GM13977 (cell line): ENCODE data around the gene SYT6.

Experiments used
- DNase-seq: peaks from one replicate; pipeline ENCODE4 v3.0.0; 2012; ENCODE audit warnings: low spot score
- in situ Hi-C: fragments of 300-500 bp; cut with MboI; formaldehyde crosslinking; loops from one replicate; pipeline ENCODE4 v1.12.0; 2022; ENCODE audit warnings: low sequenced_read_pairs, low pct_unique_long_range_greater_than_20kb, mixed read lengths, inconsistent platforms; ENCODE audit not compliant: unreplicated experiment
- TF ChIP-seq, protein P1 (sequence below): IDR thresholded peaks from 2 replicates; pipeline ENCODE4 v1.5.1; 2012; ENCODE audit warnings: mild to moderate bottlenecking, control low read depth; ENCODE audit not compliant: insufficient read depth; ENCODE audit errors: extremely low read depth, missing control alignments

Gene SYT6

DNA sequence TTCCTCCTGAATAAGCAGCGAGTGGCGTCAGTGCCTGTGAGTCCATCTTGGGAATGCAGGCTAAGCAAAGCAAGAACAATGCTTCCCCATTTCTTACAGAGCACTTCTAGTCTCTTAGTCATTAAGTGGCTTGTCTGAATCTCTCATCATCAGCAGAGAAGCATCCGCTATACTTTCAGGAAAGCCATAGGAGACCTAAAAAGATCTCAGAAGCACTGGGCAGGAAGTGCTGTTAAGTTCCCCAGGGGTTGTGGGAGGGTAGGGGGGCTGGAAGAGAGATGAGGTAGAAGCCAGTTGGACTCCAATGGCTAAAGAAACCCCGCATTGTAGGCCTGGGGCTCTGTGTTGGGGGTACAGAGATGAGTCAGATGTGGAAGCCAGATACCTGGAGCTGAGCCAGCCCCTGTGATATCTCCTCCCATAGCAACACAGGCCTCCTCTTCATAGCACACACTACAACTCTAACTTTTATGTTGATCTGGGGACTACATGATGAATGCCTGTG is 44.9 kb downstream of the SYT6 start:
- in situ Hi-C loops = no loop called here
- DNase-seq = peak; percentile 78
- TF ChIP-seq, protein P1, sequence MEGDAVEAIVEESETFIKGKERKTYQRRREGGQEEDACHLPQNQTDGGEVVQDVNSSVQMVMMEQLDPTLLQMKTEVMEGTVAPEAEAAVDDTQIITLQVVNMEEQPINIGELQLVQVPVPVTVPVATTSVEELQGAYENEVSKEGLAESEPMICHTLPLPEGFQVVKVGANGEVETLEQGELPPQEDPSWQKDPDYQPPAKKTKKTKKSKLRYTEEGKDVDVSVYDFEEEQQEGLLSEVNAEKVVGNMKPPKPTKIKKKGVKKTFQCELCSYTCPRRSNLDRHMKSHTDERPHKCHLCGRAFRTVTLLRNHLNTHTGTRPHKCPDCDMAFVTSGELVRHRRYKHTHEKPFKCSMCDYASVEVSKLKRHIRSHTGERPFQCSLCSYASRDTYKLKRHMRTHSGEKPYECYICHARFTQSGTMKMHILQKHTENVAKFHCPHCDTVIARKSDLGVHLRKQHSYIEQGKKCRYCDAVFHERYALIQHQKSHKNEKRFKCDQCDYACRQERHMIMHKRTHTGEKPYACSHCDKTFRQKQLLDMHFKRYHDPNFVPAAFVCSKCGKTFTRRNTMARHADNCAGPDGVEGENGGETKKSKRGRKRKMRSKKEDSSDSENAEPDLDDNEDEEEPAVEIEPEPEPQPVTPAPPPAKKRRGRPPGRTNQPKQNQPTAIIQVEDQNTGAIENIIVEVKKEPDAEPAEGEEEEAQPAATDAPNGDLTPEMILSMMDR = no peak

DNA sequence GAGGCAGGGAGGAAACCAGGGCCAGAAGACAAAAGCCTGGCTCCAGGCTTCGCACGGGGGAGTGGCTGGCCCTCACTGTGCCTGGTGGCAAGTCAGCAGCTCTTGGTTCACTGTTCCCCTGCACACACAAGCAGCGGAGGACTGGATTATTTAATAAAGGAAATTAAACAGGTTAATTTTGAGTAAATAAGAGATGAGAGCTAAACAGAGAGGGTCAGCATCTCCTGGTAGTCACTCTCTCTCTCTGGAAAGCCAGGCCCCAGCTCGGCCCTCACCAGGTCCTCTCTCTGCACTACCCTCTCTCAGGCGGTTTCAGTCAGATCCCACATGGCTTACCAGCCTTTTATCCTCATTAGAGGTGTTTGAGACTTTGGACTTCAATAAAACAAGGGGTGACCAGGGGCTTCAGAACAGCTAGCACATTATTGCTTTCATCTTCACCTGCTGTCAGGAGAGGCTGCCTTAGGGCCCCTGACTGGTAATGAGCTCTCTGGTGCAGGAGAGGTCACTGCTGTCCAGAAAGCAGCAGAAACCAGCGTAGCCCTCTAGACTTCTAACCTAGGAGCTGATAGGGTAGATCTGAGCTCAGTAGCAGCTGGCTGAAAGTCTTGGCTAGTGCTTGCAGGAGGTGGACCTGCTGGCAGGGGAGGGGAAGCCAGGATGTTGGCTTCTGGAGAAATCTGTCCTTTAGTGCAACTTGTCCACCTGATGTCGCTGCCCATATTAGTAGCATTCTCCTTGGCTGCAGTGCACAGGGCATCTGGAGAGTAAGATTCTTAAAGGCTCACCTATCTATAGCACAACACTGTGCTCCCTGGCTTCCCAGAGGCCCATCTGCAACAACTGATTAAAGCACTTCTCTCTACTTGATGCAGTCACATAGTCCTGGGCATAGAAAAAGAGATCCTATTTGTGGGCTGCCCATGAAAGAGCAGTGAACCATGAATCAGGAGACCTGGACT is 45.9 kb downstream of the SYT6 start:
- TF ChIP-seq, protein P1 = peak; percentile 11
- DNase-seq = no peak
- in situ Hi-C loops = no loop called here

DNA sequence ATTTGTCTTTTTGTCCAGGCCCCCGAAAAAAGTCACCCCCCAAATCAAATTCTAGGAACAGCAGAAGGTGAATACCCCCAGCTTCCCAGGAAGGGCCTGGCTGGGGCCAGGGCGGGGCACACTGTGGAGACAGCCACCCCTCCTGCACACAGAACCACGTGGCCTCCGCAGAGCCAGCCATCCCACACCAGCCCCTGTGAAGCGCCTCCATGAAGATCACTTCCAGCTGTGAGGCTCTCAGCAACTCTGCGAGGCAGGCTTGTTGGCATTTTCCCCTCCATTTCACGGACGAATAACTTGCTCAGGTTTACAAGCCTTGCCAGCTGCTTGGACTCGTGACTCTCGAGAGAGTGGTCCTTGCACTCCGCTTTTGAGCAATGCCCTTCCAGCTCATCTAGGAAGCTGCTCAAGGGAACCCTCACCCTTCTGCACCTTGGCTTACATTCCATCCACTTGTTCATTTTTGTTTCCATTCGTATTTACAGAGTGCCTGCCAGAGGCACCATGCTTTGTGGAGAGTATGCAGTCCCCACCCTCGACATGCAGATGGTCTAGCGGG is 48.2 kb downstream of the SYT6 start:
- DNase-seq = no peak
- TF ChIP-seq, protein P1 = no peak
- in situ Hi-C loops = no loop called here

DNA sequence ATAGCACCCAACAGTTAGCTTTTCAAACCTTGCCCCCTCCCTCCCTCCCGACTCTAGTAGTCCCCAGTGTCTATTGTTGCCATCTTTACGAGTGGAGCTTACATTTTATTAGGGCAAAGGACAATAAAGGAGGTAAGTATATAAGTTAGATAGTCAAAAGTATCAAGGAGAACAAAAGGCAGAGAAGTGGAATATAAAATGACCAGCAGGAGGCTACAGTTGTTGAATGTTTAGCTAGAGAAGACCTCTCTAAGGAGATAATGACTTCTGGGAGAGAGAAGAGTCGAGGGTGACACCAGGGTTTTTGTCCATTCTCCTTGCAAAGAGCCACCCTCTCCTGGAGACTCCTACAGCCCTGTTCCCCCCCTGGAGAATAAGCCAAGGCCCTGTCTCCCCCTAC is 48.7 kb downstream of the SYT6 start:
- in situ Hi-C loops = no loop called here
- DNase-seq = no peak
- TF ChIP-seq, protein P1 = no peak

DNA sequence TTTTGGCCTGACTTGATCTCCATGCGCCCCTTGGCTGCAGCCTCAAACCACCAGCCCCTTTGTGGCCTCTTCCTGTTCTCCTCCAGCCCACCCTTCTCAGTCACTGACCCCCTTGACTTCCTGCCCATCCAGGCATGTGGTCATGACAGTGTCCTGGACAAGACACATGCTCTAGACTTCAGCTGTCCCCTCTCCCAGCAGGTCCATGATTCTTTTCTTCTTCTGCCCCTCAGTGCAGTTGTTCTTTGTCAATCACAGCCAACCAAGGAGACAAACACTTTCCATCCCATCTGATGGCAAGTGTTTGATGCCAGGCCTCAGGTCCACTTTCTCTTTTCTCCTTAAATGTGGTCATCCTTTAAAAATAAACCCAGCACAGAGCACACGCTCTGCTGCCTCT is 49.7 kb downstream of the SYT6 start:
- TF ChIP-seq, protein P1 = no peak
- DNase-seq = no peak
- in situ Hi-C loops = no loop called here

DNA sequence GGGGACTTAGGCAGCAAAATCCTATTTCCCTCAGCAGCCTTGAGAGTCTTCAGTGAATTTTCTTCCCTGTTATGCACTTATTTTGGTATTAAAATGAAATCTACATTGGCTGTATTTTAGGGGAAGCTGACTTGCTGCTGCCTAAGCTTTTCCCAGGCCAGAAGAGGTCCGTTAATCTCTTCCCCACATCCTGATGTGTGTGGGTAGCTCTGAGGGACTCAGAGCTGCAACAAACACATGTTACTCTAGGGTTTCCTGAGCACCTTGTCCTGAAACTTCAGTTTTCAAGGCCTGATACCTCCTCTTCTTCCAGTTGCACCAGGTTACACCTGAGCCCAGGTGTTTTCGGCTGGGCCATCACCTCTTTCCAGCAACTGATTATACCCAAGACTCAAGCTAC is 51.5 kb downstream of the SYT6 start:
- no peak for DNase-seq
- in situ Hi-C loops = no loop called here
- TF ChIP-seq, protein P1 = no peak
